ENCODE data around the gene PHF21B.

DNA sequence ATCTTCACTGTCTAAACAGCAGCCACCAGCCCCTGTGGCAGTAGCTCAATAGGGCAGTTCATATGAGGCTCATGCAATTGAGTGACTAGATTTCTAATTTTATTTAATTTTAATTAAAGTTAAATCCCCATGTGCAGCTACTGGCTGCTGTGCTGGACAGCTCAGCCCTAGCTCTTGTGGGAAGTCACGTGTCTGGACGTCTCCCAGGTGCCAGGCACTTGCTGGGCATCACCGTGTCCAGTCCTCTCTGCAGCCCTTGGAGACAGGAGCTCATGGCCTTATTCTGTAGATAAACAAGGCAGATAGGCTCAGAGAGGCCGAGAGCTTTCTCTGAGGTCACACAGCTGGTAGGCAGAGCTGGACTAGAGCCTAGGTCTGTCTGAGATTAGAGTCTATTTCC is 162.4 kb downstream of the PHF21B start:
- TF ChIP-seq, protein P1, sequence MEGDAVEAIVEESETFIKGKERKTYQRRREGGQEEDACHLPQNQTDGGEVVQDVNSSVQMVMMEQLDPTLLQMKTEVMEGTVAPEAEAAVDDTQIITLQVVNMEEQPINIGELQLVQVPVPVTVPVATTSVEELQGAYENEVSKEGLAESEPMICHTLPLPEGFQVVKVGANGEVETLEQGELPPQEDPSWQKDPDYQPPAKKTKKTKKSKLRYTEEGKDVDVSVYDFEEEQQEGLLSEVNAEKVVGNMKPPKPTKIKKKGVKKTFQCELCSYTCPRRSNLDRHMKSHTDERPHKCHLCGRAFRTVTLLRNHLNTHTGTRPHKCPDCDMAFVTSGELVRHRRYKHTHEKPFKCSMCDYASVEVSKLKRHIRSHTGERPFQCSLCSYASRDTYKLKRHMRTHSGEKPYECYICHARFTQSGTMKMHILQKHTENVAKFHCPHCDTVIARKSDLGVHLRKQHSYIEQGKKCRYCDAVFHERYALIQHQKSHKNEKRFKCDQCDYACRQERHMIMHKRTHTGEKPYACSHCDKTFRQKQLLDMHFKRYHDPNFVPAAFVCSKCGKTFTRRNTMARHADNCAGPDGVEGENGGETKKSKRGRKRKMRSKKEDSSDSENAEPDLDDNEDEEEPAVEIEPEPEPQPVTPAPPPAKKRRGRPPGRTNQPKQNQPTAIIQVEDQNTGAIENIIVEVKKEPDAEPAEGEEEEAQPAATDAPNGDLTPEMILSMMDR (IDR thresholded peaks at IDR 0.05) = no peak
- TF ChIP-seq ZFX (IDR thresholded peaks at IDR 0.05; ENCODE audit: borderline replicate concordance) = no peak
